GM23338 (cell line): Measurements from ENCODE around the gene AGBL4. TPM values are rescaled to one million over a fixed set of nuclear protein-coding genes. Genes with fewer than 3 reads are reported as not detected.

ENCODE experiments used
- ATAC-seq: fragments of 200-7000 bp; cut with Tn5 transposase; 3 replicates; pipeline ENCODE4 v1.9.1; 2020
- DNase-seq: peaks from one replicate; pipeline ENCODE4 v3.0.0-alpha.2; 2015; ENCODE audit warnings: low spot score
- H2AFZ ChIP-seq: fragments of 200-600 bp; sonication (generic); 2 replicates; pipeline ENCODE4 v1.8.0; 2016; ENCODE audit warnings: antibody characterized with exemption, mild to moderate bottlenecking, moderate library complexity
- H3F3A ChIP-seq: fragments of 200-600 bp; sonication (generic); replicated peaks from 2 replicates; pipeline ENCODE4 v1.8.0; 2017; ENCODE audit warnings: antibody characterized with exemption, mixed run types, low read depth
- H3K27ac ChIP-seq: fragments of 200-600 bp; sonication (generic); 2 replicates; pipeline ENCODE4 v1.6.1; 2016; ENCODE audit warnings: low read depth
- H3K27me3 ChIP-seq: fragments of 200-600 bp; sonication (generic); 2 replicates; pipeline ENCODE4 v1.8.0; 2016; ENCODE audit warnings: mild to moderate bottlenecking, mixed run types, moderate library complexity; ENCODE audit not compliant: insufficient read depth
- H3K36me3 ChIP-seq: fragments of 200-600 bp; sonication (generic); 2 replicates; pipeline ENCODE4 v1.8.0; 2016; ENCODE audit warnings: mild to moderate bottlenecking; ENCODE audit not compliant: insufficient read depth
- H3K4me1 ChIP-seq: fragments of 200-600 bp; sonication (generic); 2 replicates; pipeline ENCODE4 v1.8.0; 2016; ENCODE audit warnings: mild to moderate bottlenecking, moderate library complexity; ENCODE audit not compliant: insufficient read depth
- H3K4me2 ChIP-seq: fragments of 200-600 bp; sonication (generic); 2 replicates; pipeline ENCODE4 v1.7.1; 2017; ENCODE audit warnings: mixed run types
- H3K4me3 ChIP-seq: fragments of 200-600 bp; sonication (generic); 2 replicates; pipeline ENCODE4 v1.6.1; 2016; ENCODE audit warnings: mixed run types
- H3K79me2 ChIP-seq: fragments of 200-600 bp; sonication (generic); replicated peaks from 2 replicates; pipeline ENCODE4 v1.8.0; 2017; ENCODE audit warnings: mild to moderate bottlenecking; ENCODE audit not compliant: insufficient read depth
- H3K9me2 ChIP-seq: fragments of 200-600 bp; sonication (generic); 2 replicates; pipeline ENCODE4 v1.8.0; 2017; ENCODE audit not compliant: insufficient read depth
- H4K20me1 ChIP-seq: fragments of 200-600 bp; sonication (generic); replicated peaks from 2 replicates; pipeline ENCODE4 v1.8.0; 2017; ENCODE audit warnings: mild to moderate bottlenecking; ENCODE audit not compliant: insufficient read depth
- H3K27ac Mint-ChIP-seq: 2 replicates; pipeline ENCODE4 v1.8.0; 2020; ENCODE audit warnings: inconsistent platforms, mild to moderate bottlenecking, moderate library complexity, mixed read lengths
- H3K27me3 Mint-ChIP-seq: 3 replicates; pipeline ENCODE4 v1.8.0; 2022; ENCODE audit warnings: low read depth, mild to moderate bottlenecking, moderate library complexity, mixed read lengths, inconsistent platforms; ENCODE audit not compliant: insufficient read depth, poor library complexity
- H3K36me3 Mint-ChIP-seq: 3 replicates; pipeline ENCODE4 v1.8.0; 2021; ENCODE audit warnings: low read depth, mild to moderate bottlenecking, inconsistent platforms, moderate library complexity, mixed read lengths
- H3K4me1 Mint-ChIP-seq: 3 replicates; pipeline ENCODE4 v1.8.0; 2020; ENCODE audit warnings: mild to moderate bottlenecking, inconsistent platforms, mixed read lengths
- H3K4me3 Mint-ChIP-seq: 3 replicates; pipeline ENCODE4 v1.8.0; 2021; ENCODE audit warnings: moderate library complexity, mild to moderate bottlenecking, inconsistent platforms, mixed read lengths
- H3K9me3 Mint-ChIP-seq: 3 replicates; pipeline ENCODE4 v1.8.0; 2020; ENCODE audit warnings: moderate library complexity, mild to moderate bottlenecking, inconsistent platforms, mixed read lengths
- CREB1 ChIP-seq: fragments of 250-450 bp; sonication (Bioruptor Pico); IDR thresholded peaks from 2 replicates; pipeline ENCODE4 v1.5.0; 2020; ENCODE audit warnings: low read depth, mild to moderate bottlenecking, moderate library complexity
- ETS1 ChIP-seq: IDR thresholded peaks from 2 replicates; pipeline ENCODE4 v1.6.1; 2016; ENCODE audit warnings: antibody characterized with exemption
- EZH2 ChIP-seq: fragments of 200-600 bp; sonication (generic); IDR thresholded peaks from one replicate; pipeline ENCODE4 v1.8.0; 2017; ENCODE audit warnings: antibody characterized with exemption, mild to moderate bottlenecking, low read depth; ENCODE audit not compliant: unreplicated experiment
- EZH2phosphoT487 ChIP-seq: fragments of 200-600 bp; sonication (generic); IDR thresholded peaks from one replicate; pipeline ENCODE4 v1.8.1; 2018; ENCODE audit warnings: antibody characterized with exemption; ENCODE audit not compliant: unreplicated experiment
- JUNB ChIP-seq: IDR thresholded peaks from one replicate; pipeline ENCODE4 v1.6.1; 2016; ENCODE audit warnings: antibody characterized with exemption; ENCODE audit not compliant: unreplicated experiment
- NANOG ChIP-seq: IDR thresholded peaks from 2 replicates; pipeline ENCODE4 v1.6.1; 2016; ENCODE audit warnings: antibody characterized with exemption, borderline replicate concordance
- POLR2AphosphoS5 ChIP-seq: IDR thresholded peaks from 2 replicates; pipeline ENCODE4 v1.6.1; 2016; ENCODE audit warnings: antibody characterized with exemption, low read depth
- REST ChIP-seq: IDR thresholded peaks from one replicate; pipeline ENCODE4 v1.6.1; 2018; ENCODE audit warnings: antibody characterized with exemption; ENCODE audit not compliant: unreplicated experiment
- STAT1 ChIP-seq: IDR thresholded peaks from one replicate; pipeline ENCODE4 v1.6.1; 2016; ENCODE audit warnings: antibody characterized with exemption; ENCODE audit not compliant: unreplicated experiment
- ZNF114 ChIP-seq: fragments of 250-450 bp; sonication (Bioruptor Pico); IDR thresholded peaks from 2 replicates; pipeline ENCODE4 v1.5.0; 2020; ENCODE audit warnings: mild to moderate bottlenecking, moderate library complexity
- ZNF331 ChIP-seq: fragments of 250-450 bp; sonication (Bioruptor Pico); IDR thresholded peaks from 2 replicates; pipeline ENCODE4 v1.5.0; 2020; ENCODE audit warnings: low read depth, mild to moderate bottlenecking, moderate library complexity
- ZNF462 ChIP-seq: fragments of 250-450 bp; sonication (Bioruptor Pico); IDR thresholded peaks from 2 replicates; pipeline ENCODE4 v1.5.0; 2020; ENCODE audit warnings: mild to moderate bottlenecking, moderate library complexity
- polyA plus RNA-seq: library from polyadenylated mRNA; unstranded; fragments of >200 nt; fragmentation: Nextera tagmentation; extraction: Ambion mirVana; gene quantifications from 2 replicates; pipeline ENCODE4 v1.2.1, GENCODE V29; 2016
- total RNA-seq: library from RNA; depleted of rRNA; stranded (reverse); fragments of >200 nt; shearing (Covaris generic); gene quantifications from 2 replicates; pipeline ENCODE4 v1.2.3, GENCODE V29; 2014
- TF ChIP-seq, protein P1 (sequence below), 2 experiments: fragments of 200-600 bp in 1 of 2; sonication (generic) in 1 of 2; conservative IDR thresholded peaks; 2 replicates each; pipeline versions ENCODE4 v1.5.1 to v1.6.1; 2016 to 2017; ENCODE audit warnings: antibody characterized with exemption in 2 of 2, low read depth in 2 of 2, mild to moderate bottlenecking in 2 of 2, moderate library complexity in 1 of 2

Gene AGBL4
- total and polyA plus RNA-seq, 2 experiments from 2014 or later = 0.91 to 1.5 TPM

DNA sequence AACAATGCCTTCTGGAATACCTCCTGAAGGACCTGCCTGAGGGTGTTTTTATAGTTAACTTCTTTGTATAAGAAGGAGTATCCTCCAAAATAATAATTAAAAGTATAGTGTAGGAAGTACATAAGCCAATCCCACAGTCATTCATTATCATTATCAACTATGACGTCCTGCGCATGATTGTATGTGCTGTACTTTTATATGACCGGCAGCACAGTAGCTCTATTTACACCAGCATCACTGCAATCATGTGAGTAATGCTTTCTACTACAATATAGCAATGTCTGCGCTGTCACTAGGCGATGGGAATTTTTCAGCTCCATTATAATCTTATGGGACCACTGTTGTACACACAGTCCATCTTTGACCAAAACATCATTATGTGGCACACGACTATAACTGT is 1319.0 kb downstream of the AGBL4 start:
- no peak for ATAC-seq
- no peak overlapping the region for H3K27ac Mint-ChIP-seq

More for the DNA sequence above, 1319.0 kb downstream of the AGBL4 start:
- no peaks in the 10 kb centered on the region for H3K36me3 Mint-ChIP-seq
- Histone ChIP-seq H3K4me1 (no peaks in the 10 kb centered on the region), H3K27ac (no peak overlapping the region), H3F3A (no peaks in the 10 kb centered on the region), H2AFZ (no peak overlapping the region), H3K79me2 (no peaks in the 10 kb centered on the region), H3K9me2 (no peaks in the 10 kb centered on the region), H3K4me2 (no peak overlapping the region), H4K20me1 (no peaks in the 10 kb centered on the region), H3K27me3 (no peaks in the 10 kb centered on the region), H3K36me3 (no peaks in the 10 kb centered on the region), H3K4me3 (no peak overlapping the region)
- H3K4me1 Mint-ChIP-seq = peaks cover 3% of the 10 kb centered on the region; the same call in 1 of the 3 replicates
- no peaks in the 10 kb centered on the region; the same call in 2 of the 3 replicates for H3K9me3 Mint-ChIP-seq
- no peak for DNase-seq
- H3K27me3 Mint-ChIP-seq = peaks cover 3% of the 10 kb centered on the region
- TF ChIP-seq ETS1 (no peak), ZNF462 (CRISPR knock-in tag) (no peak), STAT1 (no peak), ZNF331 (CRISPR knock-in tag) (no peak), POLR2AphosphoS5 (no peak), REST (no peak), EZH2 (no peak), EZH2phosphoT487 (no peak), JUNB (no peak), NANOG (no peak), ZNF114 (CRISPR knock-in tag) (no peak), CREB1 (CRISPR knock-in tag) (no peak)
- TF ChIP-seq, protein P1, sequence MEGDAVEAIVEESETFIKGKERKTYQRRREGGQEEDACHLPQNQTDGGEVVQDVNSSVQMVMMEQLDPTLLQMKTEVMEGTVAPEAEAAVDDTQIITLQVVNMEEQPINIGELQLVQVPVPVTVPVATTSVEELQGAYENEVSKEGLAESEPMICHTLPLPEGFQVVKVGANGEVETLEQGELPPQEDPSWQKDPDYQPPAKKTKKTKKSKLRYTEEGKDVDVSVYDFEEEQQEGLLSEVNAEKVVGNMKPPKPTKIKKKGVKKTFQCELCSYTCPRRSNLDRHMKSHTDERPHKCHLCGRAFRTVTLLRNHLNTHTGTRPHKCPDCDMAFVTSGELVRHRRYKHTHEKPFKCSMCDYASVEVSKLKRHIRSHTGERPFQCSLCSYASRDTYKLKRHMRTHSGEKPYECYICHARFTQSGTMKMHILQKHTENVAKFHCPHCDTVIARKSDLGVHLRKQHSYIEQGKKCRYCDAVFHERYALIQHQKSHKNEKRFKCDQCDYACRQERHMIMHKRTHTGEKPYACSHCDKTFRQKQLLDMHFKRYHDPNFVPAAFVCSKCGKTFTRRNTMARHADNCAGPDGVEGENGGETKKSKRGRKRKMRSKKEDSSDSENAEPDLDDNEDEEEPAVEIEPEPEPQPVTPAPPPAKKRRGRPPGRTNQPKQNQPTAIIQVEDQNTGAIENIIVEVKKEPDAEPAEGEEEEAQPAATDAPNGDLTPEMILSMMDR (conservative IDR thresholded peaks at IDR 0.05; ENCODE audit: low read depth in 2 of 2) = no peak
- H3K4me3 Mint-ChIP-seq = no peak overlapping the region
